Osteoblast (primary cell): ENCODE measurements around the gene SMG9. TPM values are rescaled to one million over a fixed set of nuclear protein-coding genes. Genes with fewer than 3 reads are reported as not detected.
A peak's percentile ranks its signal among the peaks of the same experiment; 100 is the strongest.

Experiments
- DNase-seq: peaks from one replicate; pipeline ENCODE4 v3.0.0; 2011; ENCODE audit warnings: low spot score, mixed read lengths; ENCODE audit not compliant: insufficient read length; ENCODE audit errors: missing footprints
- H2AFZ ChIP-seq: 2 replicates; pipeline ENCODE4 v1.6.0; 2011; ENCODE audit warnings: mild to moderate bottlenecking, low read length
- H3K27ac ChIP-seq: 2 replicates; pipeline ENCODE4 v1.5.1; 2011; ENCODE audit warnings: mild to moderate bottlenecking, low read depth, low read length, moderate library complexity
- H3K27me3 ChIP-seq: 2 replicates; pipeline ENCODE4 v1.6.0; 2012; ENCODE audit warnings: mild to moderate bottlenecking, control low read depth, inconsistent platforms, low read length, moderate library complexity; ENCODE audit not compliant: insufficient read depth
- H3K36me3 ChIP-seq: 2 replicates; pipeline ENCODE4 v1.5.1; 2011; ENCODE audit warnings: mild to moderate bottlenecking, low read length, control low read depth, moderate library complexity; ENCODE audit not compliant: insufficient read depth
- H3K4me1 ChIP-seq: 2 replicates; pipeline ENCODE4 v1.5.1; 2011; ENCODE audit warnings: mild to moderate bottlenecking, low read length, control low read depth, moderate library complexity; ENCODE audit not compliant: insufficient read depth
- H3K4me2 ChIP-seq: 2 replicates; pipeline ENCODE4 v1.6.0; 2011; ENCODE audit warnings: mild to moderate bottlenecking, low read length; ENCODE audit not compliant: insufficient read depth
- H3K4me3 ChIP-seq: fragments of 200-600 bp; sonication (generic); 3 replicates; pipeline ENCODE4 v1.5.1; 2012; ENCODE audit warnings: mild to moderate bottlenecking, low read length, inconsistent platforms; ENCODE audit not compliant: insufficient read depth
- H3K79me2 ChIP-seq: 2 replicates; pipeline ENCODE4 v1.6.0; 2012; ENCODE audit warnings: mild to moderate bottlenecking, low read length, control low read depth, inconsistent platforms; ENCODE audit not compliant: insufficient read depth
- H3K9me3 ChIP-seq: 2 replicates; pipeline ENCODE4 v1.5.1; 2011; ENCODE audit warnings: low read depth, low read length, control low read depth
- H4K20me1 ChIP-seq: 2 replicates; pipeline ENCODE4 v1.6.0; 2012; ENCODE audit warnings: mild to moderate bottlenecking, low read length, control low read depth; ENCODE audit not compliant: insufficient read depth
- CTCF ChIP-seq: IDR thresholded peaks from 2 replicates; pipeline ENCODE4 v1.5.1; 2011; ENCODE audit warnings: mild to moderate bottlenecking, low read depth, low read length, moderate library complexity; ENCODE audit errors: extremely low read depth
- total RNA-seq: library from RNA; depleted of rRNA; stranded (reverse); fragments of >200 nt; gene quantifications from 2 replicates; pipeline ENCODE4 v1.2.3, GENCODE V29; 2012

The SMG9 gene
- total RNA-seq, 1 donor, result 14.5 TPM

- Histone ChIP-seq H3K4me2 (peak overlapping the region; percentile 72), H3K4me1 (peaks cover 38% of the 10 kb centered on the region), H4K20me1 (no peaks in the 10 kb centered on the region), H3K27ac (no peak overlapping the region), H3K4me3 (peak overlapping the region; percentile 71), H3K79me2 (peaks cover 39% of the 10 kb centered on the region), H3K27me3 (no peaks in the 10 kb centered on the region), H2AFZ (no peak overlapping the region), H3K9me3 (no peaks in the 10 kb centered on the region), H3K36me3 (no peaks in the 10 kb centered on the region)
- no peak for TF ChIP-seq CTCF
- peak; percentile 51 for DNase-seq
These were observed 24.5 kb upstream of the SMG9 start for GRCh38 chr19:43779147-43779819.

GRCh38 chr19:43778651-43779050, 23.9 kb upstream of the SMG9 start:
- TF ChIP-seq CTCF, result no peak
- Histone ChIP-seq H3K27ac (no peak overlapping the region), H2AFZ (no peak overlapping the region), H3K79me2 (peaks cover 39% of the 10 kb centered on the region), H3K4me2 (no peak overlapping the region), H3K27me3 (no peaks in the 10 kb centered on the region), H4K20me1 (no peaks in the 10 kb centered on the region), H3K4me3 (no peak overlapping the region), H3K36me3 (no peaks in the 10 kb centered on the region), H3K9me3 (no peaks in the 10 kb centered on the region), H3K4me1 (peaks cover 34% of the 10 kb centered on the region)
- peak; percentile 75 for DNase-seq

- Histone ChIP-seq H3K4me3 (no peak overlapping the region), H3K27me3 (no peaks in the 10 kb centered on the region), H3K36me3 (no peaks in the 10 kb centered on the region), H2AFZ (peak overlapping the region; percentile 40), H4K20me1 (no peaks in the 10 kb centered on the region), H3K79me2 (peaks cover 39% of the 10 kb centered on the region), H3K4me1 (peaks cover 34% of the 10 kb centered on the region), H3K9me3 (no peaks in the 10 kb centered on the region), H3K27ac (no peak overlapping the region), H3K4me2 (peak overlapping the region; percentile 24)
- peak; percentile 94 for DNase-seq
- no peak for TF ChIP-seq CTCF
These were observed 22.5 kb upstream of the SMG9 start for GRCh38 chr19:43777163-43777695.

- Histone ChIP-seq H3K4me2 (no peak overlapping the region), H3K36me3 (peaks cover 1% of the 10 kb centered on the region), H3K27me3 (no peaks in the 10 kb centered on the region), H3K27ac (no peak overlapping the region), H3K79me2 (peaks cover 39% of the 10 kb centered on the region), H3K4me1 (peaks cover 31% of the 10 kb centered on the region), H3K9me3 (no peaks in the 10 kb centered on the region), H2AFZ (no peak overlapping the region), H4K20me1 (no peaks in the 10 kb centered on the region), H3K4me3 (no peak overlapping the region)
- peak; percentile 65 for DNase-seq
- no peak for TF ChIP-seq CTCF
These were observed 21.5 kb upstream of the SMG9 start for GRCh38 chr19:43776286-43776685.
